Keratinocyte (primary cell): ENCODE results near the gene COL9A3.

Experiments used
- EZH2 ChIP-seq: IDR thresholded peaks from one replicate; pipeline ENCODE4 v1.6.1; 2012; ENCODE audit warnings: inconsistent platforms, mild to moderate bottlenecking, low read length, moderate library complexity
- TF ChIP-seq, protein P1 (sequence below), 3 experiments: IDR thresholded peaks in 1 of 3; conservative IDR thresholded peaks in 1 of 3; optimal IDR thresholded peaks in 1 of 3; 2 replicates in 2 of 3; 3 replicates in 1 of 3; pipeline versions ENCODE3 to v1.5.1; 2011; ENCODE audit warnings: low read length in 3 of 3, mild to moderate bottlenecking in 3 of 3, moderate library complexity in 2 of 3, control low read depth in 1 of 3, inconsistent platforms in 1 of 3; ENCODE audit not compliant: insufficient read depth in 2 of 3; ENCODE audit errors: extremely low read depth in 1 of 3

DNA sequence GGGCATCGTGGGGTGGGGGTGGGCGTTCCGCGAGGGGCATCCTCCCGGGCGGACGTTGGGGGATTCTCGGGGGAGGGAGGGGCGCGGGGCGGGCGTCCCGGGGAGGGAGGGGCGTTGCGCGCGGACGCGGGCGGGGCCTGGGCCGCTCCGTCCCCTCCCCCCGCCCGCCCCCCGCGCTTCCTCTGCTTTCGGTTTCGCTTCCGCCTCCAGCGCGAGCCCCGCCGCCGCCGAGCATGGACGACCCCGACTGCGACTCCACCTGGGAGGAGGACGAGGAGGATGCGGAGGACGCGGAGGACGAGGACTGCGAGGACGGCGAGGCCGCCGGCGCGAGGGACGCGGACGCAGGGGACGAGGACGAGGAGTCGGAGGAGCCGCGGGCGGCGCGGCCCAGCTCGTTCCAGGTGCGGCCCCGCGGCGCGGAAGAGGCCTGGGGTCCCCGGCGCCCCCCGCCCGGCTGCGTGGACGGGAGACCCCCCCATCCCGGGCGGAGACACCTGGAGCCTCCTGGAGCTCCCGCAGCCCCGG is 12.2 kb upstream of the COL9A3 start, which contains the start of gene OGFR:
- TF ChIP-seq, protein P1, sequence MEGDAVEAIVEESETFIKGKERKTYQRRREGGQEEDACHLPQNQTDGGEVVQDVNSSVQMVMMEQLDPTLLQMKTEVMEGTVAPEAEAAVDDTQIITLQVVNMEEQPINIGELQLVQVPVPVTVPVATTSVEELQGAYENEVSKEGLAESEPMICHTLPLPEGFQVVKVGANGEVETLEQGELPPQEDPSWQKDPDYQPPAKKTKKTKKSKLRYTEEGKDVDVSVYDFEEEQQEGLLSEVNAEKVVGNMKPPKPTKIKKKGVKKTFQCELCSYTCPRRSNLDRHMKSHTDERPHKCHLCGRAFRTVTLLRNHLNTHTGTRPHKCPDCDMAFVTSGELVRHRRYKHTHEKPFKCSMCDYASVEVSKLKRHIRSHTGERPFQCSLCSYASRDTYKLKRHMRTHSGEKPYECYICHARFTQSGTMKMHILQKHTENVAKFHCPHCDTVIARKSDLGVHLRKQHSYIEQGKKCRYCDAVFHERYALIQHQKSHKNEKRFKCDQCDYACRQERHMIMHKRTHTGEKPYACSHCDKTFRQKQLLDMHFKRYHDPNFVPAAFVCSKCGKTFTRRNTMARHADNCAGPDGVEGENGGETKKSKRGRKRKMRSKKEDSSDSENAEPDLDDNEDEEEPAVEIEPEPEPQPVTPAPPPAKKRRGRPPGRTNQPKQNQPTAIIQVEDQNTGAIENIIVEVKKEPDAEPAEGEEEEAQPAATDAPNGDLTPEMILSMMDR (optimal IDR thresholded peaks at IDR 0.05 in 1 of 3, IDR thresholded peaks at IDR 0.05 in 1 of 3, conservative IDR thresholded peaks at IDR 0.05 in 1 of 3; ENCODE audit: extremely low read depth in 1 of 3, insufficient read depth in 2 of 3, low read length in 3 of 3): no peak
- no peak for TF ChIP-seq EZH2
